Right forelimb (tissue), 1 donor: Measurements from ENCODE around the gene AATK.

Source experiments
- DNase-seq: peaks from one replicate; pipeline ENCODE4 v3.0.0-alpha.2; 2018

Gene AATK

GRCh38 chr17:81194941-81195901 is 29.2 kb upstream of the AATK start:
- no peak for DNase-seq

GRCh38 chr17:81194225-81194760 is 28.3 kb upstream of the AATK start:
- DNase-seq: no peak

GRCh38 chr17:81193470-81194224 is 27.6 kb upstream of the AATK start:
- DNase-seq: no peak

- DNase-seq: no peak
These were observed 27.0 kb upstream of the AATK start for GRCh38 chr17:81193051-81193410.

GRCh38 chr17:81192386-81193050 is 26.5 kb upstream of the AATK start:
- DNase-seq: no peak

GRCh38 chr17:81191646-81192045 is 25.6 kb upstream of the AATK start:
- DNase-seq: no peak

- DNase-seq: no peak
These were observed 25.1 kb upstream of the AATK start for GRCh38 chr17:81191116-81191515.

GRCh38 chr17:81190591-81190990 is 24.6 kb upstream of the AATK start:
- no peak for DNase-seq

DNA sequence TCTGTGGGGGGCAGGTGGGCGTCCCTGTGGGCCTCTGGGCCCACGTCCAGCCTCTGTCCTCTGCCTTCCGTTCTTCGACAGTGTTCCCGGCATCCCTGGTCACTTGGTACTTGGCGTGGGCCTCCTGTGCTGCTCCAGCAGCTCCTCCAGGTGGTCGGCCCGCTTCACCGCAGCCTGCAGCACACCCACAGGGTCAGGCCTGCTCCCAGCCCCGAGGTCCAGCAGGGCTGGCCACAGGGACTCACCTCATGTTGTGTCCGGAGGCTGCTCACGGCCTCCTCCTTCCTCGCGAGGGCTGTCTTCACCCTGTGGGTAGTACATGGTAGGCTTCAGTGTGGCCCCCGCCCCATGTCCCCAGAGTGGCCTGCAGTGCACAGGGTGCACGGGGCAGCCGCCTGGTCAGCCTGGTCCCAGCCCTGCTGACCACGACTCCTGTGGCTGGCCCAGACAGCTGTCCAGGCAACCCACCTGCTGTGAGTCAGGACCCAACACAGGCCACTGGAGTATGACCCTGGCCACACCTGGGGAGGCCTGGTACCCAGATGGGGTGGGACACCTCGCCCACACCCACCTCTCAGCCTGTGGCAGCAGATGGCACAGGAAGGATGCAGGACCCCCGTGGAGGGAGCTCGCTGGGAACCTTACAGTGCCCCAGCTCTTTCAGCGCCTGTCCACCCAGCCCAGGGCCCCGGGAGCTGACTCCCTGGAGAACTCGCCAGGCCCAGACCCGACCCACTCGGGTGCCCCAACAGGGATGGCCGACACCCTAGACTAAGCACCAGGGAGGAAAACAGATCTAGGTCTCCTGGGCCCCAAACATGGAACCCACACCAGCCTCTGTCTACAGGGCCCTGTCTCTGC is 23.9 kb upstream of the AATK start:
- DNase-seq: no peak

- DNase-seq: no peak
These were observed 23.0 kb upstream of the AATK start for GRCh38 chr17:81189016-81189415.

- no peak for DNase-seq
These were observed 22.4 kb upstream of the AATK start for GRCh38 chr17:81188491-81188840.

GRCh38 chr17:81187586-81188490 is 21.8 kb upstream of the AATK start:
- no peak for DNase-seq

DNA sequence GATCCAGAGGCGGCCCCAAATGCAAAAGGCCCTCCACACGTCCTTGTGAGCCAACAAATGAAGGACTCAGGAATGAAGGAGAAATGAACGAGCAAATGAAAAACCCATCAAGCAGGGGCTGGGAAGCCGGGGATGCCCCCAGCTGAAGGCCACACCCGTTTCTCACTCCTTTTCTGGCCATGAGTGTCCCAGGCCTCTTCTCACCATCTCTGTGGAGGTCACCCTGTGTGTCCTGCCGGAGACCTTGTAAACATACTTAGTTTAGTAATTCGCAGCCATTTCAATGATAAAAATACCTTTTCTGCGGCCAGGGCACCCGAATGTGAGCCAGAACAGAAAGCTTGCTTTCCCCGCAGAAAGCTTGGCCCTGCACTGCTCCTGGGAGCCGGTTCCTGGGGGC is 21.1 kb upstream of the AATK start:
- no peak for DNase-seq

DNA sequence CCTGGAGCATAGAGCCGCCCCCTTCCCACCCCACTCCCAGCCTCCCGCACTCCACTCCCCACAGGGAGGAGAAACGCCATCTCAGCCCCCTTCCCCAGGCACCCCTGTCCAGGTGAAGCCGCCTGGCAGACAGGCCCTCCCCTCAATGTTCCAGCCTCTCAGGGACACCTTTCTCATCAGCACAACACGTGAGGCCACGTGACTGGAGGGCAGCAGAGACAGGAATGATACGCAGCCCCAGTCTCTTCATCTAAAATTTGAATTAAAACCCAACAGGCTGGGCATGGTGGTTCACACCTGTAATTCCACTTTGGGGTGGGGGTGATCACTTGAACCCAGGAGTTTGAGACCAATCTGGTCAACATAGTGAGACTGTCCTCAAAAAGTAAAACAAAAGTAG is 20.2 kb upstream of the AATK start:
- DNase-seq: no peak

GRCh38 chr17:81184555-81184954 is 18.5 kb upstream of the AATK start:
- DNase-seq: no peak

DNA sequence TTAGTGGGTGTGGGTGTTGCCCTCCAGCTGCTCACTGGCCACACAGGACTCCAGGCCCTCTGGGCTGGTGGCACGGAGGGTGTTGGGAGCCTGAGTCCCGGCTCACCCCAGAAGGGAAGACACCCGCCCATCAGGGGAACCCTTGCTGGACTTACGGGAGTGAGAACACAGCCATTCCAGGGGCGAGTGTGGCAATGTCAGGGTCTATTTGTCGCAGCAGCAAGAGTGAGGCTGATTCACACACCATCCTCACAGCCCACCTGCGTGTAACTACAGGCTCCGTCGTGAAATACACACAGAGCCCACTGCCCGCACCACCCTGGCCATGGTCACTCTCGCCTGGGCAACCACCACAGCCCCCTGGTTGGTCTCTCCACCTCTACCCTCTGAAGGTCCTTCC is 17.8 kb upstream of the AATK start:
- DNase-seq: no peak

DNA sequence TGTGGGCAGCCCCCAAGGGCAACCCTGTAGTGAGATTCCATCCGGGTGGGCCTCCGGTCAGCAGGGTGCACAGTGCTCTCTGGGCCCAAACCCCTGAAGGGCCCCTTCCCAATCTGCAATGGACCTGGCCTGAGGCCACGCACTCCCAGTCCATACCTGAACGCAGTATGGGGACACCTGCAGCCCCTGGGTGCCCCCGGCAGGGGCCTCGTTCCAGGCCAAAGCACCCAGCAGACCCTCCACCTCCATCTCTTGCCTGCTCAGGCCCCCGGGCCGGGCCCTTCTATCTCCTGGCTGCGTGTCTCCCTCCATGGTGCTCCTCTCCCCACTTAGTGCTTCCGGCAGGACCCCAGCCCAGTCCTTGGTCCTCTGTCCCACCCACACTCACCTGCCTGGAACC is 17.3 kb upstream of the AATK start:
- DNase-seq: no peak

GRCh38 chr17:81182596-81182995 is 16.6 kb upstream of the AATK start:
- no peak for DNase-seq

GRCh38 chr17:81181811-81182185 is 15.8 kb upstream of the AATK start:
- DNase-seq: no peak

DNA sequence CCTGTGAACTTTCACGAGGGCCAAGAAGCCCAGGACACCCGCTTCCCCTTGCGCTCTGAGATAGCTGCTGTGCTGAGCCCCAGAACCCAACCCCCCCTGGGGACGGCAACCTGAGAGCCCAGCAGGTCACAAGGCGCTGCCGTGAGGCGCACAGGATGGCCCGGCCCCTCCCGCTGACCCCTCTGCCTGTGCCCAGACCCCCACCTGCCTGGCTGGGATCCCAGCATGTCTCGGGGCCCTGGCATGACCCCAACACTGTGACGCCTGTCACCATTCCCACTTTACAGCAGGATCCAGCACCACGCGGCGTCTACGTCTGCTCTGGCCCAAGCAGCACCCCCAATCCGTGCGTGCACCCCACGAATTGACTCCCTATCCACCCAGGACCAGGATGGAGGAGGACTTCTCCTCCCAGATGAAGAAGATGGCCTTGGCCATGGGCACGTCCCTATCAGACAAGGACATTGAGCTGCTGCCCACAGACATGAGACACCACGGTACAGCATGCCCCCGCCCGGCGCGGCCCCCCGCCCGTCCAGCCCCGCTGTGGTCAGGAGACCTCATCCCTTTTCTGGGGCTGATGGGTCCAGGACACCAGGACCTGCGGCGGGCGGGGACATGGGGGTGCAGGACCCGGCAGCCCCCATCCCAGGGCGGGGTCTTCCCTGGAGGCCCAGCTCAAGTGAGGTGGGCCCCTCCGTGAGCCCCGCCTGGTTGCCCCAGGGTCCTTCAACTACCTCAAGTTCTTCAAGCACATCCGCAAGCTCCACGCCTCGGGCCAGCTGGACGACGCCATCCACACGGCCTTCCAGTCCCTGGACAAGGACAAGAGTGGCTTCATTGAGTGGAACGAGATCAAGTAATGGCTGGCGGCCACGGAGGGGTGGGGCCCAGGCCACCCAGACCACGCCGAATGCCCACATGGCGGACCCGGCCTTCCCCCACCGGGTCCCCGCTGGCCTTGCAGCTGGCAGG is 15.1 kb upstream of the AATK start:
- DNase-seq: no peak
